OCI-LY7 (cell line): ENCODE results near the gene ATP5F1C.

ENCODE experiments used
- CTCF ChIP-seq: fragments of 200-600 bp; sonication (generic); conservative IDR thresholded peaks from 2 replicates; pipeline ENCODE4 v1.5.1; 2014; ENCODE audit warnings: mild to moderate bottlenecking, antibody characterized with exemption, low read length, moderate library complexity, mixed read lengths
- EZH2phosphoT487 ChIP-seq: fragments of 200-600 bp; sonication (generic); IDR thresholded peaks from 2 replicates; pipeline ENCODE4 v1.6.1; 2018; ENCODE audit warnings: low read depth, borderline replicate concordance, mild to moderate bottlenecking, mixed run types, antibody characterized with exemption, low read length, moderate library complexity, mixed read lengths

GRCh38 chr10:7853890-7854289, 65.9 kb downstream of the ATP5F1C start:
- TF ChIP-seq CTCF (no peak), EZH2phosphoT487 (no peak)
